H7 (cell line): ENCODE data around the gene SMTNL2. TPM values are rescaled to one million over a fixed set of nuclear protein-coding genes. Genes with fewer than 3 reads are reported as not detected.
"Not testable (repeated sequence)": the region's sequence is repeated elsewhere in the genome, so short reads cannot be mapped to it uniquely, and the experiment has no call there.

Experiments
- DNase-seq: peaks from one replicate; pipeline ENCODE4 v3.0.0; 2012
- H3K27me3 ChIP-seq: 2 replicates; pipeline ENCODE4 v1.6.0; 2011; ENCODE audit warnings: mild to moderate bottlenecking, low read length; ENCODE audit not compliant: control insufficient read depth, insufficient read depth
- H3K36me3 ChIP-seq: replicated peaks from 2 replicates; pipeline ENCODE4 v1.5.1; 2011; ENCODE audit warnings: low read length; ENCODE audit not compliant: control insufficient read depth, insufficient read depth
- H3K4me3 ChIP-seq: 2 replicates; pipeline ENCODE4 v1.5.1; 2011; ENCODE audit warnings: low read depth, mild to moderate bottlenecking, control low read depth, low read length, moderate library complexity; ENCODE audit not compliant: insufficient read depth
- total RNA-seq: library from RNA; depleted of rRNA; stranded (reverse); fragments of >200 nt; shearing (Covaris generic); gene quantifications from 2 replicates; pipeline ENCODE4 v1.2.3, GENCODE V29; 2014

SMTNL2 gene
- total RNA-seq, 1 experiment from 2014 or later, result 1.9 TPM

GRCh38 chr17:4593021-4593421 lies 8.7 kb downstream of the SMTNL2 start:
- DNase-seq, result peak; percentile 62
- H3K4me3 ChIP-seq, result no peak overlapping the region
- H3K36me3 ChIP-seq, result no peaks in the 10 kb centered on the region
- no peaks in the 10 kb centered on the region; the same call in 1 of the 2 replicates for H3K27me3 ChIP-seq

- DNase-seq, result no peak
- H3K36me3 ChIP-seq, result no peaks in the 10 kb centered on the region
- no peaks in the 10 kb centered on the region; the same call in 1 of the 2 replicates for H3K27me3 ChIP-seq
- no peak overlapping the region for H3K4me3 ChIP-seq
These were observed 10.1 kb downstream of the SMTNL2 start for GRCh38 chr17:4594406-4594805.

DNA sequence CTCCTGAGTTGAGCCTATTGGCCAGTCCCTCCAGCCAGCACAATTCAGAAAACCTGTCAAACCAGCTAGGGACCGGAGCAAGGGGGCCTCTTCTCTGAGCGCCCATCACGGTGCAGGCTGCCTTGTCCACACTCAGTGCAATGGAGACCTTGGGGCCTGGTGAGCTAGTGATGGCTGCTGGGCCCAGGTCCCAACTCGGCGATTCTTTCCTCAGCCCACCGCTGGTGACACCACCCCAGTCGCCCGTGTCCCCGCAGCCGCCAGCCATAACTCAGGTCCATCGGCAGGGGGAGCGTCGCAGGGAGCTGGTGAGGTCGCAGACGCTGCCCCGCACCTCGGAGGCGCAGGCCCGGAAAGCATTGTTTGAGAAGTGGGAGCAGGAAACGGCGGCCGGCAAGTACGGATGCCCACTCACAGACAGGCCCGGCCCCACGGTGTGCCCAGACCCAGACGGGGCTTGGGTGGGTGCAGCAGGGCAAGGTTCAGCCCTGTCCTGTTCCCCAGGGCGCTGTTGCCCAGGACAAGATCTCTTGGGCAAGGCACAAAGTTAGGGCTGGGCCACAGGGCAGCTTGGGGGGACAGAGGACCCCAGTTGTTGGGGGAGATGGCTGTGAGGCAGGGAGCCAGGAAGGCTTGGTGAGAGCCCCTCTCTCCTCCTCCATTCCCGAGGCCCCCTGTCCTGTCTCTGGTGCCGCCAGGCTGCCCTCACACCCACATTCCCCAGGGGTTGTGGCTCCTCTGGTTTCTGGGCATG lies 10.8 kb downstream of the SMTNL2 start:
- peak; percentile 95 for DNase-seq
- H3K4me3 ChIP-seq, result no peak overlapping the region
- no peaks in the 10 kb centered on the region; the same call in 1 of the 2 replicates for H3K27me3 ChIP-seq
- H3K36me3 ChIP-seq, result no peaks in the 10 kb centered on the region

GRCh38 chr17:4595685-4596342 lies 11.5 kb downstream of the SMTNL2 start:
- not testable (repeated sequence) for H3K36me3 ChIP-seq, H3K4me3 ChIP-seq, DNase-seq, H3K27me3 ChIP-seq

DNA sequence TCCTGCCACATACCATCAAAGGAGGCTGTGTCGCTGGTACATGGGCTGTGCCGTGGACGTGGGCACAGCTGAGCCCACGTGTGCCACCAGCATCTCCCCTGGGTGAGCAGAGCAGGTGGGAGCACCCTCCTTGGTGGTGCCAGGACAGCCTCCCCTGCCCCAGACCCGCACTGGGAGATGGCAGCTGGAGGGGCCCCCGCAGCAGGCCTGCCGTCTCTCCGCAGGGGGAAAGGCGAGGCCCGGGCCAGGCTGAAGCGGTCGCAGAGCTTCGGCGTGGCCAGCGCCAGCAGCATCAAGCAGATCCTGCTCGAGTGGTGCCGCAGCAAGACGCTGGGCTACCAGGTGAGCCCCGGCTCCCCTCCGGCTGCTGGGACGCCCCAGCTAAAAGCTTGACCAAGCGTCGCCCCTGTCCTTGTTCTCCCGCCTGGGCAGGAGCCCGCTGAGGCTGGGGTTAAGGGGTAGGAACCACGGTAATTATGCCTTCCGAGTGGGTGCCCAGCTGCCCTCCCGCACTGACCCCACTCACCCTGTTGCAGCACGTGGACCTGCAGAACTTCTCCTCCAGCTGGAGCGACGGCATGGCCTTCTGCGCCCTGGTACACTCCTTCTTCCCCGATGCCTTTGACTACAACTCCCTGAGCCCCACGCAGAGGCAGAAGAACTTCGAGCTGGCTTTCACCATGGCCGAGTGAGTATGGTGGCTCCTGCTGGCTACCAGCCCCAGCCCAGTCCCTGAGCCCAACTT lies 12.5 kb downstream of the SMTNL2 start:
- no peaks in the 10 kb centered on the region for H3K36me3 ChIP-seq
- no peak for DNase-seq
- no peaks in the 10 kb centered on the region for H3K27me3 ChIP-seq
- no peak overlapping the region for H3K4me3 ChIP-seq

DNA sequence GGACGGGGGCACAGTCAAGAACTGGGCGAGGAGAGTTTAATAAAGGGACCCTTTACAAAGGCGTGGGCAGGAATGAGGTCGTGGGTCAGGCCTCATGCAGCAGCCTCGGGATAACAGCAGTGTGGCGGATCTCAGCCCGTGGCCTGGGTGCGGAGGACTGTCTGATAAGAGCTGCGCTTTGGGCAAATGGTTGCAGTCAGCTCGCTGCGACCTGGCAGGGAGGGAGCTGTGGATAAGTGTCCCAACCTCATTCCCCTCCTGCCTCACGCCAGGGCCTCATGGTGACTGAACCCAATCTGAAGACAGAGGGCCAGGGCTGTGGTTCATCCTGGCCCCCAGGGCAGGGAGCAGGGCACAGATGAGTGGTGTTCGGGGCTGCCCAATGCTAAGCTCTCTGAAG lies 13.6 kb downstream of the SMTNL2 start:
- no peak overlapping the region for H3K4me3 ChIP-seq
- no peaks in the 10 kb centered on the region for H3K27me3 ChIP-seq
- H3K36me3 ChIP-seq, result no peaks in the 10 kb centered on the region
- DNase-seq, result peak; percentile 41

- DNase-seq, result peak; percentile 63
- Histone ChIP-seq H3K36me3 (no peaks in the 10 kb centered on the region), H3K4me3 (no peak overlapping the region), H3K27me3 (no peaks in the 10 kb centered on the region)
These were observed 14.6 kb downstream of the SMTNL2 start for GRCh38 chr17:4598776-4599504.

DNA sequence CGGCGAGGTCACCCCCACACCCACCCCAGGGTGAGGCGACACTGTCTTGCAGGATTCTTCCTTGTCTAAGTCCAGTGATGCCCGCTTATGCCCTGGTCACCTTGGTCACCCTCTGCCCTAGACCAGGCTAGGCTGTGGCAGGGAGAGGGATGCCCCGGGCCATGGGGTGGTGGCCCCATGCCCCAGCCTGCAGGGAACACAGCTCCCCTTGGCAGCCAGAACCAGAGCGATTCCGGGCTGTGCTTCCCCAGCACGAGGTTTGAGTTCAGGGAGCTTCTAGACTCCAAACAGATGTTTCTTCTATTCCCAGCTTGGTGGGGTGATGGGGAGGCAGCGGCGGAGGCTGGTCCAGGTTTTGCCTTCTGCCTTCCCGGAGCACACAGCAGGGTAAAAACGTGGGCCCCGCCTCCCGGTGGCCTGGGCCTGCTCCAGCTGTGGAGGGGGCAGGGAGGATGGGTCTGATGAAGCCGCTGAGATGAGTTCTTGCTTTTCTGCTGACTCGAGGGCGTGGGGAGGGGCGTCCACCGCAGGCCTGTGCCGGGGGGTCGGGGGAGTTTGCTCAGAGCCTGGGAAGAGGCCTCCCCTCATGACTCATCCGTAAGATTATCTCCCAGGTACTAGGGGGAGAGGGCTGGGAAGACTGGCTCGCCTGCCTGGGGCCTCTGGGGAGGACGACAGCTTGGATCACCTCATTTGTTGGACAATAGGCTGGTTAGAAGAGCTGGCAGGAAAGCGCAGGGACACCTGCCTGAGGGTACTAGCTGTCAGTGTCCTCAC lies 15.4 kb downstream of the SMTNL2 start:
- H3K36me3 ChIP-seq, result no peaks in the 10 kb centered on the region
- H3K27me3 ChIP-seq, result no peaks in the 10 kb centered on the region
- no peak overlapping the region for H3K4me3 ChIP-seq
- DNase-seq, result peak; percentile 92

- DNase-seq, result peak; percentile 75
- H3K36me3 ChIP-seq, result no peaks in the 10 kb centered on the region
- H3K4me3 ChIP-seq, result no peak overlapping the region
- no peaks in the 10 kb centered on the region for H3K27me3 ChIP-seq
These were observed 16.2 kb downstream of the SMTNL2 start for GRCh38 chr17:4600563-4600962.

GRCh38 chr17:4601326-4601725 lies 17.0 kb downstream of the SMTNL2 start:
- Histone ChIP-seq H3K4me3 (no peak overlapping the region), H3K27me3 (no peaks in the 10 kb centered on the region), H3K36me3 (no peaks in the 10 kb centered on the region)
- DNase-seq, result no peak

- H3K36me3 ChIP-seq, result no peaks in the 10 kb centered on the region
- H3K27me3 ChIP-seq, result no peaks in the 10 kb centered on the region
- no peak for DNase-seq
- H3K4me3 ChIP-seq, result no peak overlapping the region
These were observed 17.7 kb downstream of the SMTNL2 start for GRCh38 chr17:4602041-4602440.

DNA sequence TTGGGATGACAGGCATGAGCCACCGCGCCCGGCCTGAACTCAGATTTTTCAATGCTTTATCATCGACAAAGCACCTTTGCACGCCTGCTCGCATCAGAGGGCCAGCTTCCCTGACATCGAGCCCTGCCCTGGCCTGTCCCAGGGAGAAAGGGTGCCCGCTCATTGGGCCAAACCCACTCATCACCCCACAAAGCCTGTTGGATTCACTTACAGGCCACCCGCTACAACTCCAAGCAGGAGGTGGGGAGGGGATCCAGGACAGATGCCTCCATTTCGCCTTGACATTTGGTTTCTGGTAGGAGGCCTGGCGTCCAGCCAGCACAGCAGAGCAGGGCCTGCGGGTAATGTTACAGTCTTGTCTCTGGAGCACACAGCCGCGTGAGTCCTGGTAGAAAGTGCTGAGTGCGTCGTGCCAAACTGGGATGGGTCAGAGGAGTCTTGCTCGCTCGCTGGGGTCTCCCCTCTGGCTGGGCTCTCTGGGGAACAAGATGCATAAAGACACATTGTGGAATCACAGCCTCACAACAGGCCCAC lies 19.8 kb downstream of the SMTNL2 start:
- peak; percentile 46 for DNase-seq
- Histone ChIP-seq H3K4me3 (no peak overlapping the region), H3K36me3 (no peaks in the 10 kb centered on the region), H3K27me3 (no peaks in the 10 kb centered on the region)

DNA sequence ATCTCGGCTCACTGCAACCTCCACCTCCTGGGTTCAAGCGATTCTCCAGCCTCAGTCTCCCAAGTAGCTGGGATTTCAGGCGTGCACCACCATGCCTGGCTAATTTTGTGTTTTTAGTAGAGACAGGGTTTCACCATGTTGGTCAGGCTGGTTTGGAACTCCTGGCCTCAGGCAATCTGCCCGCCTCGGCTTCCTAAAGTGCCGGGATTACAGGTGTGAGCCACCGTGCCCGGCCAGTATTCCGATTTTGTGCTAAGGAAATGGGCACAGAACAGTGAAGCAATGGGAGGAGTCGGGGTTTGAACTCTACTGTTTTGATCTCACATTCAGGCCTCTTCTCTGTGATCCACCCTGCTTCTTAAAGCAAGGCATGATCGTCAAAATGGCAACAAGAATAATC lies 20.4 kb downstream of the SMTNL2 start:
- not testable (repeated sequence) for H3K4me3 ChIP-seq, DNase-seq, H3K27me3 ChIP-seq, H3K36me3 ChIP-seq
